HepG2 (cell line): ENCODE results near the gene C11orf24. TPM values are rescaled to one million over a fixed set of nuclear protein-coding genes. Genes with fewer than 3 reads are reported as not detected.

ENCODE experiments used
- ATAD3A ChIP-seq: sonication (generic); formaldehyde crosslinking; IDR thresholded peaks from 2 replicates; pipeline ENCODE4 v1.4.0; 2020; ENCODE audit warnings: missing genetic modification reagents
- ATF3 ChIP-seq: sonication (generic); formaldehyde crosslinking; IDR thresholded peaks from 2 replicates; pipeline ENCODE4 v1.4.0; 2020; ENCODE audit warnings: missing genetic modification reagents
- ESRRA ChIP-seq: sonication (generic); formaldehyde crosslinking; IDR thresholded peaks from 2 replicates; pipeline ENCODE4 v1.5.1; 2020; ENCODE audit warnings: mild to moderate bottlenecking, low read depth, missing genetic modification reagents
- FOXP1 ChIP-seq, 2 experiments: fragments of 450-650 bp in 1 of 2; IDR thresholded peaks; 2 replicates each; pipeline ENCODE4 v1.6.1; 2017 to 2018; ENCODE audit warnings: antibody characterized with exemption in 1 of 2
- HES4 ChIP-seq: sonication (generic); formaldehyde crosslinking; IDR thresholded peaks from 2 replicates; pipeline ENCODE4 v1.9.0; 2021; ENCODE audit warnings: mild to moderate bottlenecking, missing genetic modification reagents, borderline replicate concordance
- HNF1B ChIP-seq: sonication (generic); formaldehyde crosslinking; IDR thresholded peaks from 2 replicates; pipeline ENCODE4 v1.5.1; 2020; ENCODE audit warnings: mild to moderate bottlenecking, moderate library complexity, missing genetic modification reagents
- KAT8 ChIP-seq: IDR thresholded peaks from 2 replicates; pipeline ENCODE4 v1.6.1; 2016; ENCODE audit warnings: missing genetic modification reagents, missing compliant biosample characterization
- MAF1 ChIP-seq: sonication (generic); formaldehyde crosslinking; IDR thresholded peaks from 2 replicates; pipeline ENCODE4 v1.5.0; 2020; ENCODE audit warnings: missing genetic modification reagents, borderline replicate concordance
- NR2F2 ChIP-seq: IDR thresholded peaks from 2 replicates; pipeline ENCODE4 v1.6.1; 2012; ENCODE audit warnings: low read depth, inconsistent platforms, borderline replicate concordance
- RBFOX2 ChIP-seq: fragments of 200-400 bp; formaldehyde crosslinking; IDR thresholded peaks from 2 replicates; pipeline ENCODE4 v1.6.1; 2017; ENCODE audit warnings: low read depth, mild to moderate bottlenecking, low read length
- SIN3A ChIP-seq: IDR thresholded peaks from 2 replicates; pipeline ENCODE4 v1.6.1; 2011; ENCODE audit warnings: low read depth, mild to moderate bottlenecking, control low read depth, low read length, borderline replicate concordance
- SP5 ChIP-seq: IDR thresholded peaks from 2 replicates; pipeline ENCODE4 v1.6.1; 2016; ENCODE audit warnings: low read depth, borderline replicate concordance
- TEAD2 ChIP-seq: sonication (generic); formaldehyde crosslinking; IDR thresholded peaks from 2 replicates; pipeline ENCODE4 v1.9.0; 2021; ENCODE audit warnings: missing genetic modification reagents
- TEF ChIP-seq: sonication (generic); formaldehyde crosslinking; IDR thresholded peaks from 2 replicates; pipeline ENCODE4 v1.5.0; 2020; ENCODE audit warnings: missing genetic modification reagents
- WIZ ChIP-seq: sonication (generic); formaldehyde crosslinking; IDR thresholded peaks from 2 replicates; pipeline ENCODE4 v1.5.1; 2020; ENCODE audit warnings: mild to moderate bottlenecking, missing genetic modification reagents
- ZBTB1 ChIP-seq: sonication (generic); formaldehyde crosslinking; IDR thresholded peaks from 2 replicates; pipeline ENCODE4 v1.4.0; 2020; ENCODE audit warnings: missing genetic modification reagents, borderline replicate concordance
- ZFP90 ChIP-seq: sonication (generic); formaldehyde crosslinking; IDR thresholded peaks from 2 replicates; pipeline ENCODE4 v1.8.0; 2022; ENCODE audit warnings: missing genetic modification reagents, mild to moderate bottlenecking, inconsistent platforms, borderline replicate concordance
- ZMYM3 ChIP-seq: sonication (generic); formaldehyde crosslinking; IDR thresholded peaks from 2 replicates; pipeline ENCODE4 v1.5.1; 2020; ENCODE audit warnings: mild to moderate bottlenecking, missing genetic modification reagents
- ZNF136 ChIP-seq: sonication (generic); formaldehyde crosslinking; IDR thresholded peaks from 2 replicates; pipeline ENCODE4 v1.8.1; 2022; ENCODE audit warnings: low read depth, mild to moderate bottlenecking, moderate library complexity, missing genetic modification reagents
- ZNF207 ChIP-seq: fragments of 450-650 bp; IDR thresholded peaks from 2 replicates; pipeline ENCODE4 v1.6.1; 2016; ENCODE audit warnings: antibody characterized with exemption, borderline replicate concordance
- ZNF260 ChIP-seq: sonication (generic); formaldehyde crosslinking; IDR thresholded peaks from 2 replicates; pipeline ENCODE4 v1.4.0; 2020; ENCODE audit warnings: missing genetic modification reagents, low read depth, mild to moderate bottlenecking, borderline replicate concordance
- ZNF292 ChIP-seq: sonication (generic); formaldehyde crosslinking; IDR thresholded peaks from 2 replicates; pipeline ENCODE4 v1.8.1; 2022; ENCODE audit warnings: mild to moderate bottlenecking, low read depth, missing genetic modification reagents, borderline replicate concordance
- ZNF550 ChIP-seq: sonication (generic); formaldehyde crosslinking; IDR thresholded peaks from 2 replicates; pipeline ENCODE4 v1.4.0; 2020; ENCODE audit warnings: mild to moderate bottlenecking, missing genetic modification reagents, borderline replicate concordance
- ZNF616 ChIP-seq: sonication (generic); formaldehyde crosslinking; IDR thresholded peaks from 2 replicates; pipeline ENCODE4 v1.5.0; 2020; ENCODE audit warnings: low read depth, mild to moderate bottlenecking, missing genetic modification reagents
- ZNF788 ChIP-seq: sonication (generic); formaldehyde crosslinking; IDR thresholded peaks from 2 replicates; pipeline ENCODE4 v1.5.0; 2020; ENCODE audit warnings: mild to moderate bottlenecking, missing genetic modification reagents, borderline replicate concordance
- polyA plus RNA-seq, 8 experiments: library from polyadenylated mRNA; depleted of rRNA in 3 of 8; stranded (reverse) in 7 of 8; unstranded in 1 of 8; fragments of >200 nt; fragmentation: Illumina TruSeq in 4 of 8; extraction: Trizol in 4 of 8; gene quantifications; 2 replicates each; pipeline versions ENCODE4 v1.2.1 to v1.2.3, GENCODE V29; 2011 to 2016; ENCODE audit warnings: low read depth in 4 of 8, missing spikeins in 1 of 8, mixed read lengths in 1 of 8; ENCODE audit not compliant: insufficient read depth in 1 of 8
- total RNA-seq, 5 experiments: library from RNA; depleted of rRNA; stranded (reverse); fragments of >200 nt; fragmentation: Illumina TruSeq; extraction: Trizol; gene quantifications; 2 replicates each; pipeline ENCODE4 v1.2.3, GENCODE V29; 2016; ENCODE audit warnings: low read depth in 1 of 5

The C11orf24 gene
- total and polyA plus RNA-seq, 2 of the 13 experiments (the other 11 are each of a cell fraction or from before 2014, with no cell fraction given), result 52.9 to 55.5 TPM

GRCh38 chr11:68256331-68256741 lies 15.4 kb downstream of the C11orf24 start (continued):
- no peak for TF ChIP-seq ESRRA
- TF ChIP-seq HES4 (CRISPR knock-in tag), result no peak
- TF ChIP-seq FOXP1 (IDR thresholded peaks at IDR 0.05), result no peak
- 0 out of 2 replicates have a peak, but pooled peaks have one; percentile 11 for TF ChIP-seq FOXP1 (CRISPR knock-in tag; IDR thresholded peaks at IDR 0.05)
- no peak for TF ChIP-seq ATF3 (CRISPR knock-in tag)
- no peak for TF ChIP-seq ZNF207
- peak; percentile 80; the same call in 1 of the 2 replicates for TF ChIP-seq SP5
- no peak for TF ChIP-seq TEF
- TF ChIP-seq ZNF550, result no peak
- peak; percentile 25; the same call in 1 of the 2 replicates for TF ChIP-seq ZNF292 (CRISPR knock-in tag)
- no peak for TF ChIP-seq ZNF260 (CRISPR knock-in tag)
- TF ChIP-seq WIZ (CRISPR knock-in tag), result no peak
- TF ChIP-seq MAF1, result no peak
- TF ChIP-seq HNF1B, result peak; percentile 32; the same call in 1 of the 2 replicates
- no peak for TF ChIP-seq ZNF616 (CRISPR knock-in tag)
- no peak for TF ChIP-seq SIN3A
- no peak for TF ChIP-seq TEAD2 (CRISPR knock-in tag)
- no peak for TF ChIP-seq ZFP90
- TF ChIP-seq ZNF136 (CRISPR knock-in tag), result no peak
- TF ChIP-seq ZMYM3, result 0 out of 2 replicates have a peak, but pooled peaks have one; percentile 40
- peak; percentile 18; the same call in 1 of the 2 replicates for TF ChIP-seq ZNF788 (CRISPR knock-in tag)
- TF ChIP-seq ATAD3A (CRISPR knock-in tag), result no peak
- TF ChIP-seq ZBTB1 (CRISPR knock-in tag), result no peak
- no peak for TF ChIP-seq NR2F2
- 0 out of 2 replicates have a peak, but pooled peaks have one; percentile 27 for TF ChIP-seq KAT8 (CRISPR knock-in tag)
- no peak for TF ChIP-seq RBFOX2
